HepG2 (cell line): ENCODE results near the gene CNTNAP1. TPM values are rescaled to one million over a fixed set of nuclear protein-coding genes. Genes with fewer than 3 reads are reported as not detected.
A peak's percentile ranks its signal among the peaks of the same experiment; 100 is the strongest.

ENCODE experiments used
- ATAC-seq: fragments of 200-7000 bp; cut with Tn5 transposase; 3 replicates; pipeline ENCODE4 v1.9.1; 2020; ENCODE audit warnings: mild to moderate bottlenecking, moderate library complexity
- BruUV-seq: library from RNA; stranded (reverse); fragments of 400-500 nt; replicated peaks from 2 replicates; lab custom pipeline; 2021; lab: Mats Ljungman, UMichigan
- CTCF ChIA-PET: fragments of 300-600 bp; formaldehyde crosslinking; extraction: SDS; loops from one replicate; lab custom pipeline; 2021; ENCODE audit warnings: low total read pairs, inconsistent platforms, low intra/inter-chr PET ratio; lab: Yijun Ruan, JAX
- POLR2A ChIA-PET: fragments of 350-600 bp; sonication (Branson Sonifier 250); formaldehyde crosslinking; loops from one replicate; lab custom pipeline; 2020; ENCODE audit warnings: antibody characterized with exemption, inconsistent platforms; lab: Yijun Ruan, JAX
- DNase-seq: peaks from one replicate; pipeline ENCODE4 v3.0.0-alpha.2; 2015; ENCODE audit warnings: low spot score
- FAIRE-seq: peaks from 3 replicates; lab custom pipeline; 2011; peaks lifted over from hg19 to GRCh38; lab: Jason Lieb, UNC
- H2AFZ ChIP-seq: one replicate; pipeline ENCODE4 v1.6.1; 2011; ENCODE audit warnings: low read length, inconsistent platforms
- H3K27ac ChIP-seq: fragments of 300-600 bp; 3 replicates; pipeline ENCODE4 v1.8.0; 2011; ENCODE audit warnings: mixed run types, mild to moderate bottlenecking, mixed read lengths, low read length, inconsistent platforms; ENCODE audit not compliant: insufficient read depth; ENCODE audit errors: extremely low read length
- H3K27me3 ChIP-seq, 2 experiments: fragments of 200-600 bp in 1 of 2; 2 replicates in 1 of 2; 3 replicates in 1 of 2; pipeline versions ENCODE4 v1.6.0 to v1.8.0; 2011; ENCODE audit warnings: low read length in 2 of 2, mild to moderate bottlenecking in 2 of 2, moderate library complexity in 2 of 2, inconsistent platforms in 1 of 2; ENCODE audit not compliant: insufficient read depth in 2 of 2, control insufficient read depth in 1 of 2
- H3K36me3 ChIP-seq, 2 experiments: fragments of 200-600 bp in 1 of 2; replicated peaks in 1 of 2; 2 replicates in 1 of 2; 3 replicates in 1 of 2; pipeline versions ENCODE4 v1.5.1 to v1.8.0; 2011; ENCODE audit warnings: low read length in 2 of 2, inconsistent platforms in 1 of 2; ENCODE audit not compliant: insufficient read depth in 2 of 2, control insufficient read depth in 1 of 2
- H3K4me1 ChIP-seq: 2 replicates; pipeline ENCODE4 v1.5.1; 2012; ENCODE audit warnings: low read length, inconsistent platforms; ENCODE audit not compliant: insufficient read depth
- H3K4me2 ChIP-seq: 2 replicates; pipeline ENCODE4 v1.6.0; 2011; ENCODE audit warnings: low read depth, low read length, inconsistent platforms
- H3K4me3 ChIP-seq, 3 experiments: fragments of 200-600 bp in 1 of 3; sonication (generic), shearing (Covaris generic) in 1 of 3; replicated peaks in 1 of 3; 2 replicates each; pipeline ENCODE4 v1.5.1; 2011 to 2016; ENCODE audit warnings: low read length in 3 of 3, inconsistent platforms in 2 of 3, low read depth in 2 of 3, mild to moderate bottlenecking in 2 of 3, control low read depth in 1 of 3, mixed read lengths in 1 of 3; ENCODE audit not compliant: insufficient read depth in 1 of 3
- H3K79me2 ChIP-seq: one replicate; pipeline ENCODE4 v1.6.1; 2011; ENCODE audit warnings: low read length, inconsistent platforms; ENCODE audit not compliant: insufficient read depth
- H3K9ac ChIP-seq: 2 replicates; pipeline ENCODE4 v1.6.0; 2011; ENCODE audit warnings: mild to moderate bottlenecking, low read depth, low read length, inconsistent platforms; ENCODE audit not compliant: insufficient read depth
- H3K9me3 ChIP-seq: 2 replicates; pipeline ENCODE4 v1.5.1; 2012; ENCODE audit warnings: mild to moderate bottlenecking, low read length
- H4K20me1 ChIP-seq: 2 replicates; pipeline ENCODE4 v1.6.0; 2011; ENCODE audit warnings: inconsistent platforms, mild to moderate bottlenecking, low read length, moderate library complexity; ENCODE audit not compliant: insufficient read depth
- ISL2 ChIP-seq: sonication (generic); formaldehyde crosslinking; IDR thresholded peaks from 2 replicates; pipeline ENCODE4 v1.5.0; 2020; ENCODE audit warnings: missing genetic modification reagents
- ZBTB38 ChIP-seq: sonication (generic); formaldehyde crosslinking; IDR thresholded peaks from 2 replicates; pipeline ENCODE4 v1.5.1; 2020; ENCODE audit warnings: mild to moderate bottlenecking, missing genetic modification reagents
- ZNF232 ChIP-seq: sonication (generic); formaldehyde crosslinking; IDR thresholded peaks from 2 replicates; pipeline ENCODE4 v1.4.0; 2020; ENCODE audit warnings: missing genetic modification reagents, borderline replicate concordance
- ZNF282 ChIP-seq: fragments of 450-650 bp; IDR thresholded peaks from 2 replicates; pipeline ENCODE4 v1.6.1; 2018; ENCODE audit not compliant: partially characterized antibody
- ZNF605 ChIP-seq: sonication (generic); formaldehyde crosslinking; IDR thresholded peaks from 2 replicates; pipeline ENCODE4 v1.8.0; 2022; ENCODE audit warnings: mild to moderate bottlenecking, missing genetic modification reagents
- WGBS: methylation state at CpG from one replicate; pipeline ENCODE4 v1.1.6; 2017; ENCODE audit warnings: low lambda C conversion rate; 5-methylcytosine and 5-hydroxymethylcytosine counted together
- in situ Hi-C: cut with HindIII; loops from 2 replicates; pipeline ENCODE4 v1.10.0; 2017; ENCODE audit warnings: low pct_unique_long_range_greater_than_20kb; ENCODE audit not compliant: extremely low pct_ligation_motif_present
- intact Hi-C: fragments of 100-400 bp; cut with micrococcal nuclease; formaldehyde crosslinking; loops from one replicate; pipeline ENCODE4 v1.10.0; 2022; ENCODE audit not compliant: unreplicated experiment
- polyA plus RNA-seq, 8 experiments: library from polyadenylated mRNA; depleted of rRNA in 3 of 8; stranded (reverse) in 7 of 8; unstranded in 1 of 8; fragments of >200 nt; fragmentation: Illumina TruSeq in 4 of 8; extraction: Trizol in 4 of 8; gene quantifications; 2 replicates each; pipeline versions ENCODE4 v1.2.1 to v1.2.3, GENCODE V29; 2011 to 2016; ENCODE audit warnings: low read depth in 4 of 8, missing spikeins in 1 of 8, mixed read lengths in 1 of 8; ENCODE audit not compliant: insufficient read depth in 1 of 8
- total RNA-seq, 5 experiments: library from RNA; depleted of rRNA; stranded (reverse); fragments of >200 nt; fragmentation: Illumina TruSeq; extraction: Trizol; gene quantifications; 2 replicates each; pipeline ENCODE4 v1.2.3, GENCODE V29; 2016; ENCODE audit warnings: low read depth in 1 of 5
- TF ChIP-seq, protein P1 (sequence below): fragments of 450-650 bp; IDR thresholded peaks from 2 replicates; pipeline ENCODE4 v1.6.1; 2017; ENCODE audit warnings: mild to moderate bottlenecking
- TF ChIP-seq, protein P2 (sequence below): sonication (generic); formaldehyde crosslinking; IDR thresholded peaks from 2 replicates; pipeline ENCODE4 v1.8.1; 2023; ENCODE audit warnings: missing genetic modification reagents, mild to moderate bottlenecking, borderline replicate concordance
- TF ChIP-seq, protein P3 (sequence below): sonication (generic); formaldehyde crosslinking; IDR thresholded peaks from 2 replicates; pipeline ENCODE4 v1.4.0; 2020; ENCODE audit warnings: missing genetic modification reagents

CNTNAP1 gene
- total and polyA plus RNA-seq, 2 of the 13 experiments (the other 11 are each of a cell fraction or from before 2014, with no cell fraction given), result 4.5 to 7.7 TPM

DNA sequence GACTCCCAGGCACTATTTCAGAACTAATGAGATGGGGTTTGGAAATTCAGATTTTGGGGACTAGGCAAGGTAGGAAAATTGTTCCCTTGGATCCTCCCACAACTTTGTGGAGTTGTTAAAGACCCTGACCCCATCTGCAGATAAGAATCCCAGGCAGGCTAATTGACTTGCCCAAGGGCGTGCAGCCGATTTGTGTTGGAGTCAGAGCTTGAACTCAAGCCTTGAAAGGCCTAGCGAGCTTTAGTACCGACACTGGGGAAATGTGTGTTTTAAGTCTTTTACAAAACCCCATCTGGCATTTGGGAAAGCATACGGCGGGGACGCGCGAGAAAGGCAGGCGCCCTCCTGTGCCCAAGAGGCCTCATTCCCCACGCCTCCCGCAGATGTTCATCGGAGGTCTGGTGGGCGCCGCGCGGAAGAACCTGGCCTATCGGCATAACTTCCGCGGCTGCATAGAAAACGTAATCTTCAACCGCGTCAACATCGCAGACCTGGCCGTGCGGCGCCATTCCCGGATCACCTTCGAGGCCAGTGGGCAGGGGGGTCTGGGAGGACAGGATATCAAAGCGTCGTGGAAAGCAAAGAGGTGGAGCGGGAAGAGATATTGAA, 4.3 kb downstream of the CNTNAP1 start:
- H3K4me1 ChIP-seq, result peaks cover 17% of the 10 kb centered on the region
- H2AFZ ChIP-seq, result no peak overlapping the region
- H3K4me2 ChIP-seq, result no peak overlapping the region
- BruUV-seq, result no TSS peak
- CTCF ChIA-PET, result no interaction called here
- H4K20me1 ChIP-seq, result no peaks in the 10 kb centered on the region
- H3K36me3 ChIP-seq, result peaks cover 0 to 1% of the 10 kb centered on the region in 2 experiments; a peak in 2 of 5 replicates
- no peak overlapping the region for H3K9ac ChIP-seq
- in situ Hi-C loops, result no loop called here
- TF ChIP-seq ZBTB38 (0 out of 2 replicates have a peak, but pooled peaks have one; percentile 32), ZNF232 (CRISPR knock-in tag) (no peak)
- TF ChIP-seq, protein P1, sequence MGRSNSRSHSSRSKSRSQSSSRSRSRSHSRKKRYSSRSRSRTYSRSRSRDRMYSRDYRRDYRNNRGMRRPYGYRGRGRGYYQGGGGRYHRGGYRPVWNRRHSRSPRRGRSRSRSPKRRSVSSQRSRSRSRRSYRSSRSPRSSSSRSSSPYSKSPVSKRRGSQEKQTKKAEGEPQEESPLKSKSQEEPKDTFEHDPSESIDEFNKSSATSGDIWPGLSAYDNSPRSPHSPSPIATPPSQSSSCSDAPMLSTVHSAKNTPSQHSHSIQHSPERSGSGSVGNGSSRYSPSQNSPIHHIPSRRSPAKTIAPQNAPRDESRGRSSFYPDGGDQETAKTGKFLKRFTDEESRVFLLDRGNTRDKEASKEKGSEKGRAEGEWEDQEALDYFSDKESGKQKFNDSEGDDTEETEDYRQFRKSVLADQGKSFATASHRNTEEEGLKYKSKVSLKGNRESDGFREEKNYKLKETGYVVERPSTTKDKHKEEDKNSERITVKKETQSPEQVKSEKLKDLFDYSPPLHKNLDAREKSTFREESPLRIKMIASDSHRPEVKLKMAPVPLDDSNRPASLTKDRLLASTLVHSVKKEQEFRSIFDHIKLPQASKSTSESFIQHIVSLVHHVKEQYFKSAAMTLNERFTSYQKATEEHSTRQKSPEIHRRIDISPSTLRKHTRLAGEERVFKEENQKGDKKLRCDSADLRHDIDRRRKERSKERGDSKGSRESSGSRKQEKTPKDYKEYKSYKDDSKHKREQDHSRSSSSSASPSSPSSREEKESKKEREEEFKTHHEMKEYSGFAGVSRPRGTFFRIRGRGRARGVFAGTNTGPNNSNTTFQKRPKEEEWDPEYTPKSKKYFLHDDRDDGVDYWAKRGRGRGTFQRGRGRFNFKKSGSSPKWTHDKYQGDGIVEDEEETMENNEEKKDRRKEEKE, result no peak
- DNase-seq (no peak), FAIRE-seq (no peak), ATAC-seq (no peak)
- 97% methylated on average over 32 of the region's 32 CpGs for WGBS
- intact Hi-C loops, result no loop called here
- H3K27me3 ChIP-seq, result no peaks in the 10 kb centered on the region
- H3K4me3 ChIP-seq, result no peak overlapping the region
- no peaks in the 10 kb centered on the region for H3K9me3 ChIP-seq
- no peaks in the 10 kb centered on the region for H3K79me2 ChIP-seq
- POLR2A ChIA-PET, result no interaction called here
- no peak overlapping the region for H3K27ac ChIP-seq

DNA sequence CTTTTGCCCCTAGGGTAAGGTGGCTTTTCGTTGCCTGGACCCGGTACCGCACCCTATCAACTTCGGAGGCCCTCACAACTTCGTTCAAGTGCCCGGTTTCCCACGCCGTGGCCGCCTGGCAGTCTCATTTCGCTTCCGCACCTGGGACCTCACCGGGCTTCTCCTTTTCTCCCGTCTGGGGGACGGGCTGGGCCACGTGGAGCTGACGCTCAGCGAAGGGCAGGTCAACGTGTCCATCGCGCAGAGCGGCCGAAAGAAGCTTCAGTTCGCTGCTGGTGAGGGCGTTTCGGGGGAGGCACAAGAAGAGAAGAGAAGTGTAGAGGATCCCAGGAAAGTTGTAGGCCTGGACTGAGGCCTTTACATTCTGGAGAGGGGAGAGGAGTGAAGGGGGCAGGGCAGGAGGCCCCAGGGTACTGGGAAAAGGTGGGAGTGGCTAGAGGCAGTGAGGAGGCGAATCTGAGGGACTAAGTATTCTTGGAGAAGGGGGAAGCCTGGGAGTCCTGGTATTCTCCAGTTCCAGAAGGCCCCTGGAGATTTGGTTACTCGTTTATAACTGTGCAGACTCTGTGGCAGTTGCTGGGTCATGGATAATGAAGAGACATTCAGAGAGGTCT, 5.5 kb downstream of the CNTNAP1 start:
- TF ChIP-seq ZNF605 (CRISPR knock-in tag), result no peak
- no peak for TF ChIP-seq ZNF282
- TF ChIP-seq ISL2 (CRISPR knock-in tag), result no peak
- TF ChIP-seq, protein P2, sequence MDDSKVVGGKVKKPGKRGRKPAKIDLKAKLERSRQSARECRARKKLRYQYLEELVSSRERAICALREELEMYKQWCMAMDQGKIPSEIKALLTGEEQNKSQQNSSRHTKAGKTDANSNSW (CRISPR knock-in tag), result no peak
- TF ChIP-seq, protein P3, sequence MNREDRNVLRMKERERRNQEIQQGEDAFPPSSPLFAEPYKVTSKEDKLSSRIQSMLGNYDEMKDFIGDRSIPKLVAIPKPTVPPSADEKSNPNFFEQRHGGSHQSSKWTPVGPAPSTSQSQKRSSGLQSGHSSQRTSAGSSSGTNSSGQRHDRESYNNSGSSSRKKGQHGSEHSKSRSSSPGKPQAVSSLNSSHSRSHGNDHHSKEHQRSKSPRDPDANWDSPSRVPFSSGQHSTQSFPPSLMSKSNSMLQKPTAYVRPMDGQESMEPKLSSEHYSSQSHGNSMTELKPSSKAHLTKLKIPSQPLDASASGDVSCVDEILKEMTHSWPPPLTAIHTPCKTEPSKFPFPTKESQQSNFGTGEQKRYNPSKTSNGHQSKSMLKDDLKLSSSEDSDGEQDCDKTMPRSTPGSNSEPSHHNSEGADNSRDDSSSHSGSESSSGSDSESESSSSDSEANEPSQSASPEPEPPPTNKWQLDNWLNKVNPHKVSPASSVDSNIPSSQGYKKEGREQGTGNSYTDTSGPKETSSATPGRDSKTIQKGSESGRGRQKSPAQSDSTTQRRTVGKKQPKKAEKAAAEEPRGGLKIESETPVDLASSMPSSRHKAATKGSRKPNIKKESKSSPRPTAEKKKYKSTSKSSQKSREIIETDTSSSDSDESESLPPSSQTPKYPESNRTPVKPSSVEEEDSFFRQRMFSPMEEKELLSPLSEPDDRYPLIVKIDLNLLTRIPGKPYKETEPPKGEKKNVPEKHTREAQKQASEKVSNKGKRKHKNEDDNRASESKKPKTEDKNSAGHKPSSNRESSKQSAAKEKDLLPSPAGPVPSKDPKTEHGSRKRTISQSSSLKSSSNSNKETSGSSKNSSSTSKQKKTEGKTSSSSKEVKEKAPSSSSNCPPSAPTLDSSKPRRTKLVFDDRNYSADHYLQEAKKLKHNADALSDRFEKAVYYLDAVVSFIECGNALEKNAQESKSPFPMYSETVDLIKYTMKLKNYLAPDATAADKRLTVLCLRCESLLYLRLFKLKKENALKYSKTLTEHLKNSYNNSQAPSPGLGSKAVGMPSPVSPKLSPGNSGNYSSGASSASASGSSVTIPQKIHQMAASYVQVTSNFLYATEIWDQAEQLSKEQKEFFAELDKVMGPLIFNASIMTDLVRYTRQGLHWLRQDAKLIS, result no peak
- Histone ChIP-seq H3K27ac (no peak overlapping the region), H2AFZ (no peak overlapping the region), H3K79me2 (no peaks in the 10 kb centered on the region), H3K4me3 (no peak overlapping the region), H3K4me1 (peaks cover 8% of the 10 kb centered on the region), H3K27me3 (no peaks in the 10 kb centered on the region), H4K20me1 (no peaks in the 10 kb centered on the region), H3K36me3 (peaks cover 0 to 1% of the 10 kb centered on the region in 2 experiments; a peak in 2 of 5 replicates), H3K9ac (no peak overlapping the region), H3K4me2 (no peak overlapping the region), H3K9me3 (no peaks in the 10 kb centered on the region)
- no peak for DNase-seq
- intact Hi-C loops, result no loop called here
- BruUV-seq, result no TSS peak
- 95% methylated on average over 27 of the region's 27 CpGs for WGBS
- ChIA-PET POLR2A (no interaction called here), CTCF (no interaction called here)
- no peak for FAIRE-seq
- in situ Hi-C loops, result no loop called here
- ATAC-seq, result no peak
